RWPE2 (cell line): Measurements from ENCODE around the gene TBX2.

Source experiments
- ATAC-seq: fragments of 200-7000 bp; cut with Tn5 transposase; 3 replicates; pipeline ENCODE4 v1.9.1; 2021; ENCODE audit warnings: low read depth
- DNase-seq: peaks from one replicate; pipeline ENCODE4 v3.0.0-alpha.2; 2020; ENCODE audit warnings: low spot score
- H3K27ac ChIP-seq: fragments of 450-650 bp; 2 replicates; pipeline ENCODE4 v1.5.1; 2017; ENCODE audit warnings: mild to moderate bottlenecking; ENCODE audit not compliant: poor library complexity, severe bottlenecking
- H3K27me3 ChIP-seq: fragments of 250-450 bp; sonication (Bioruptor Pico); 2 replicates; pipeline ENCODE4 v1.5.1; 2021; ENCODE audit warnings: mild to moderate bottlenecking, moderate library complexity; ENCODE audit not compliant: insufficient read depth, poor library complexity, severe bottlenecking
- H3K36me3 ChIP-seq: fragments of 250-450 bp; sonication (Bioruptor Pico); 2 replicates; pipeline ENCODE4 v1.5.1; 2020; ENCODE audit warnings: low read depth, mild to moderate bottlenecking, moderate library complexity
- H3K4me1 ChIP-seq: fragments of 250-450 bp; sonication (Bioruptor Pico); 2 replicates; pipeline ENCODE4 v1.5.1; 2021; ENCODE audit warnings: mild to moderate bottlenecking, moderate library complexity; ENCODE audit not compliant: insufficient read depth, poor library complexity, severe bottlenecking
- H3K4me3 ChIP-seq: fragments of 250-450 bp; sonication (Bioruptor Pico); 2 replicates; pipeline ENCODE4 v1.5.1; 2021; ENCODE audit warnings: mild to moderate bottlenecking, moderate library complexity; ENCODE audit not compliant: severe bottlenecking
- H3K9me3 ChIP-seq: fragments of 250-450 bp; sonication (Bioruptor Pico); 2 replicates; pipeline ENCODE4 v1.5.1; 2021; ENCODE audit warnings: mild to moderate bottlenecking, moderate library complexity; ENCODE audit not compliant: severe bottlenecking
- TF ChIP-seq, protein P1 (sequence below): fragments of 450-650 bp; IDR thresholded peaks from one replicate; pipeline ENCODE4 v1.5.1; 2017; ENCODE audit warnings: mild to moderate bottlenecking, moderate library complexity; ENCODE audit not compliant: poor library complexity, severe bottlenecking

TBX2 gene

GRCh38 chr17:61456688-61457225 is 57.1 kb downstream of the TBX2 start:
- no peaks in the 10 kb centered on the region for H3K4me1 ChIP-seq
- H3K4me3 ChIP-seq, result no peak overlapping the region
- H3K36me3 ChIP-seq, result no peaks in the 10 kb centered on the region
- ATAC-seq, result no peak
- no peak for DNase-seq
- TF ChIP-seq, protein P1, sequence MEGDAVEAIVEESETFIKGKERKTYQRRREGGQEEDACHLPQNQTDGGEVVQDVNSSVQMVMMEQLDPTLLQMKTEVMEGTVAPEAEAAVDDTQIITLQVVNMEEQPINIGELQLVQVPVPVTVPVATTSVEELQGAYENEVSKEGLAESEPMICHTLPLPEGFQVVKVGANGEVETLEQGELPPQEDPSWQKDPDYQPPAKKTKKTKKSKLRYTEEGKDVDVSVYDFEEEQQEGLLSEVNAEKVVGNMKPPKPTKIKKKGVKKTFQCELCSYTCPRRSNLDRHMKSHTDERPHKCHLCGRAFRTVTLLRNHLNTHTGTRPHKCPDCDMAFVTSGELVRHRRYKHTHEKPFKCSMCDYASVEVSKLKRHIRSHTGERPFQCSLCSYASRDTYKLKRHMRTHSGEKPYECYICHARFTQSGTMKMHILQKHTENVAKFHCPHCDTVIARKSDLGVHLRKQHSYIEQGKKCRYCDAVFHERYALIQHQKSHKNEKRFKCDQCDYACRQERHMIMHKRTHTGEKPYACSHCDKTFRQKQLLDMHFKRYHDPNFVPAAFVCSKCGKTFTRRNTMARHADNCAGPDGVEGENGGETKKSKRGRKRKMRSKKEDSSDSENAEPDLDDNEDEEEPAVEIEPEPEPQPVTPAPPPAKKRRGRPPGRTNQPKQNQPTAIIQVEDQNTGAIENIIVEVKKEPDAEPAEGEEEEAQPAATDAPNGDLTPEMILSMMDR, result no peak
- peaks cover 12% of the 10 kb centered on the region for H3K27me3 ChIP-seq
- no peak overlapping the region for H3K27ac ChIP-seq
- H3K9me3 ChIP-seq, result no peaks in the 10 kb centered on the region

DNA sequence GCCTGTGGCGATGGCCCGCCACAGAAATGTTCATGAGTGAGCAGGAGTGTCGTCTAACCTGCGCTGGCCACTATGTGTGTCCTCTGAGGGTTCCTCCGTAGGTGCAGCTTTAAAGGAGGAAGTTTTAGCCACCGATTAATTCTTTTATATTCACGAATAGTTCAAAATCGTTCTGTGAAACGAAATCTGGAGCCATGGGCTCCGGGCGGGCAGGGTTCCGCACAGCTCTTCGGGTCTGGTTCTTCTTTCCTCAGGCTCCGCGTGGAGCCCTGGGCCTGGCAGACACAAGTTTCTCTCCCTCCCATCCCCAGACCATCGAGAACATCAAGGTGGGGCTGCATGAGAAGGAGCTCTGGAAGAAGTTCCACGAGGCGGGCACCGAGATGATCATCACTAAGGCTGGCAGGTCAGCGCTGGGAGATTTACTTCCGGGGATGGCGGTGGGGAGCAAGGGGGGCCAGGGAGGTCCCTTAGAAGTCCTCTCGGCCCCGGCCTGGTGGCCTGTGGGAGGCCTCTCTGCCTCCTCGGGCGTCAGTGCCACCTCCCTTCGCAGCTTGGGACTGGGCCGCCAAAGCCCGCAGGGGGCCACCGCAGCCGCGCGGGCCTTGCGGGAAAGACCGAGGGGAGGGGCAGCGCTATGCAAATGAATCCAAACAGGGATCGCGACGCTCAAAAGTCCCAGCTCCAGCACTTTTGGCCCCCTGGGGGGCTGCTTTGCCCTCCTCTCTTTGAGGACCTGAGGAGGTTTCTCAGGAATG is 57.8 kb downstream of the TBX2 start:
- H3K9me3 ChIP-seq, result no peaks in the 10 kb centered on the region
- H3K27me3 ChIP-seq, result peaks cover 15% of the 10 kb centered on the region
- TF ChIP-seq, protein P1, result no peak
- no peak overlapping the region for H3K27ac ChIP-seq
- no peaks in the 10 kb centered on the region for H3K4me1 ChIP-seq
- no peak overlapping the region for H3K4me3 ChIP-seq
- no peaks in the 10 kb centered on the region for H3K36me3 ChIP-seq
- DNase-seq (no peak), ATAC-seq (no peak)

- no peak overlapping the region for H3K4me3 ChIP-seq
- ATAC-seq, result no peak
- peaks cover 9% of the 10 kb centered on the region for H3K27me3 ChIP-seq
- H3K9me3 ChIP-seq, result no peaks in the 10 kb centered on the region
- H3K27ac ChIP-seq, result no peak overlapping the region
- H3K4me1 ChIP-seq, result no peaks in the 10 kb centered on the region
- H3K36me3 ChIP-seq, result no peaks in the 10 kb centered on the region
- no peak for DNase-seq
- TF ChIP-seq, protein P1, result no peak
These were observed 58.4 kb downstream of the TBX2 start for GRCh38 chr17:61458000-61458399.

GRCh38 chr17:61458421-61459141 is 58.9 kb downstream of the TBX2 start:
- TF ChIP-seq, protein P1, result no peak
- no peak overlapping the region for H3K4me3 ChIP-seq
- H3K9me3 ChIP-seq, result no peaks in the 10 kb centered on the region
- no peak for DNase-seq
- no peaks in the 10 kb centered on the region for H3K36me3 ChIP-seq
- no peak for ATAC-seq
- H3K27ac ChIP-seq, result no peak overlapping the region
- no peaks in the 10 kb centered on the region for H3K4me1 ChIP-seq
- H3K27me3 ChIP-seq, result peaks cover 6% of the 10 kb centered on the region
